HepG2 (cell line): Measurements from ENCODE around the gene HYAL2. TPM values are rescaled to one million over a fixed set of nuclear protein-coding genes. Genes with fewer than 3 reads are reported as not detected.

Experiments used
- BRD4 ChIP-seq: sonication (generic); formaldehyde crosslinking; IDR thresholded peaks from 2 replicates; pipeline ENCODE4 v1.4.0; 2020; ENCODE audit warnings: missing genetic modification reagents
- E2F1 ChIP-seq: sonication (generic); formaldehyde crosslinking; IDR thresholded peaks from 2 replicates; pipeline ENCODE4 v1.5.0; 2020; ENCODE audit warnings: missing genetic modification reagents
- FOXM1 ChIP-seq: sonication (generic); formaldehyde crosslinking; IDR thresholded peaks from 2 replicates; pipeline ENCODE4 v1.5.0; 2020; ENCODE audit warnings: missing genetic modification reagents
- FOXP4 ChIP-seq: sonication (generic); formaldehyde crosslinking; IDR thresholded peaks from 2 replicates; pipeline ENCODE4 v1.4.0; 2020; ENCODE audit warnings: missing genetic modification reagents
- NCOA1 ChIP-seq: sonication (generic); formaldehyde crosslinking; IDR thresholded peaks from 2 replicates; pipeline ENCODE4 v1.9.0; 2021; ENCODE audit warnings: missing genetic modification reagents
- NR3C1 ChIP-seq: sonication (generic); formaldehyde crosslinking; IDR thresholded peaks from 2 replicates; pipeline ENCODE4 v1.4.0; 2020; ENCODE audit warnings: missing genetic modification reagents
- PHF21A ChIP-seq: sonication (generic); formaldehyde crosslinking; IDR thresholded peaks from 2 replicates; pipeline ENCODE4 v1.5.0; 2020; ENCODE audit warnings: mild to moderate bottlenecking, missing genetic modification reagents
- PRDM10 ChIP-seq: sonication (generic); formaldehyde crosslinking; IDR thresholded peaks from 2 replicates; pipeline ENCODE4 v1.4.0; 2020; ENCODE audit warnings: low read depth, missing genetic modification reagents
- SOX13 ChIP-seq, 3 experiments: fragments of 450-650 bp in 1 of 3; sonication (generic) in 1 of 3; formaldehyde crosslinking in 1 of 3; IDR thresholded peaks in 2 of 3; conservative IDR thresholded peaks in 1 of 3; 2 replicates each; pipeline versions ENCODE4 v1.5.0 to v1.6.1; 2016 to 2020; ENCODE audit warnings: antibody characterized with exemption in 1 of 3, mild to moderate bottlenecking in 1 of 3, missing compliant biosample characterization in 1 of 3, missing genetic modification reagents in 1 of 3, moderate library complexity in 1 of 3
- SRF ChIP-seq: IDR thresholded peaks from 2 replicates; pipeline ENCODE4 v1.6.1; 2011; ENCODE audit warnings: mild to moderate bottlenecking, low read depth, low read length, moderate library complexity
- TCF7L2 ChIP-seq: IDR thresholded peaks from 2 replicates; pipeline ENCODE4 v1.6.1; 2011; ENCODE audit warnings: mild to moderate bottlenecking, low read depth, low read length, moderate library complexity
- TEAD3 ChIP-seq: optimal IDR thresholded peaks from 2 replicates; pipeline ENCODE3; 2016; ENCODE audit warnings: borderline replicate concordance
- YY1 ChIP-seq: IDR thresholded peaks from 2 replicates; pipeline ENCODE4 v1.6.1; 2011; ENCODE audit warnings: low read length, low read depth, moderate library complexity, mild to moderate bottlenecking; ENCODE audit not compliant: insufficient read depth, insufficient replicate concordance
- ZBTB14 ChIP-seq: sonication (generic); formaldehyde crosslinking; IDR thresholded peaks from 2 replicates; pipeline ENCODE4 v1.4.0; 2020; ENCODE audit warnings: missing genetic modification reagents
- ZNF460 ChIP-seq: sonication (generic); formaldehyde crosslinking; IDR thresholded peaks from 2 replicates; pipeline ENCODE4 v1.5.1; 2020; ENCODE audit warnings: missing genetic modification reagents, mild to moderate bottlenecking, borderline replicate concordance
- ZNF510 ChIP-seq: sonication (generic); formaldehyde crosslinking; IDR thresholded peaks from 2 replicates; pipeline ENCODE4 v1.4.0; 2020; ENCODE audit warnings: low read depth, mild to moderate bottlenecking, missing genetic modification reagents
- ZNF556 ChIP-seq: sonication (generic); formaldehyde crosslinking; IDR thresholded peaks from 2 replicates; pipeline ENCODE4 v1.4.0; 2020; ENCODE audit warnings: mild to moderate bottlenecking, missing genetic modification reagents, borderline replicate concordance
- ZNF691 ChIP-seq: sonication (generic); formaldehyde crosslinking; IDR thresholded peaks from 2 replicates; pipeline ENCODE4 v1.4.0; 2020; ENCODE audit warnings: missing genetic modification reagents, low read depth, mild to moderate bottlenecking, borderline replicate concordance
- ZNF761 ChIP-seq: sonication (generic); formaldehyde crosslinking; conservative IDR thresholded peaks from 2 replicates; pipeline ENCODE4 v1.4.0; 2020; ENCODE audit warnings: mild to moderate bottlenecking, missing genetic modification reagents
- polyA plus RNA-seq, 8 experiments: library from polyadenylated mRNA; depleted of rRNA in 3 of 8; stranded (reverse) in 7 of 8; unstranded in 1 of 8; fragments of >200 nt; fragmentation: Illumina TruSeq in 4 of 8; extraction: Trizol in 4 of 8; gene quantifications; 2 replicates each; pipeline versions ENCODE4 v1.2.1 to v1.2.3, GENCODE V29; 2011 to 2016; ENCODE audit warnings: low read depth in 4 of 8, missing spikeins in 1 of 8, mixed read lengths in 1 of 8; ENCODE audit not compliant: insufficient read depth in 1 of 8
- total RNA-seq, 5 experiments: library from RNA; depleted of rRNA; stranded (reverse); fragments of >200 nt; fragmentation: Illumina TruSeq; extraction: Trizol; gene quantifications; 2 replicates each; pipeline ENCODE4 v1.2.3, GENCODE V29; 2016; ENCODE audit warnings: low read depth in 1 of 5

Gene HYAL2
- total and polyA plus RNA-seq, 2 of the 13 experiments (the other 11 are each of a cell fraction or from before 2014, with no cell fraction given): 76.2 to 102 TPM

- no peak for TF ChIP-seq PRDM10 (CRISPR knock-in tag)
- peak; percentile 62 for TF ChIP-seq TEAD3 (CRISPR knock-in tag)
- TF ChIP-seq ZNF556: no peak
- TF ChIP-seq PHF21A: peak; percentile 56
- TF ChIP-seq TCF7L2: no peak
- TF ChIP-seq YY1: peak; percentile 61
- TF ChIP-seq NR3C1 (CRISPR knock-in tag): no peak
- no peak for TF ChIP-seq FOXM1 (CRISPR knock-in tag)
- TF ChIP-seq ZNF460: no peak
- no peak for TF ChIP-seq NCOA1 (CRISPR knock-in tag)
- TF ChIP-seq ZNF761 (CRISPR knock-in tag): no peak
- TF ChIP-seq ZNF691 (CRISPR knock-in tag): 0 out of 2 replicates have a peak, but pooled peaks have one; percentile 57
- no peak for TF ChIP-seq SRF
- peak; percentile 40; the same call in 1 of the 2 replicates for TF ChIP-seq FOXP4
- no peak for TF ChIP-seq SOX13 (IDR thresholded peaks at IDR 0.05)
- TF ChIP-seq SOX13 (CRISPR knock-in tag; conservative IDR thresholded peaks at IDR 0.05 in 1 of 2, IDR thresholded peaks at IDR 0.05 in 1 of 2): 0 out of 4 replicates have a peak, but pooled peaks of 1 of the 2 experiments have one; percentile 18
- TF ChIP-seq ZBTB14: no peak
- 0 out of 2 replicates have a peak, but pooled peaks have one; percentile 37 for TF ChIP-seq BRD4 (CRISPR knock-in tag)
- TF ChIP-seq E2F1 (CRISPR knock-in tag): peak; percentile 81
- 0 out of 2 replicates have a peak, but pooled peaks have one; percentile 46 for TF ChIP-seq ZNF510 (CRISPR knock-in tag)
These were observed 5.6 kb upstream of the HYAL2 start, which contains the start of gene TUSC2 (continued) for GRCh38 chr3:50327943-50328691.
